GM19023 (cell line): ENCODE measurements around the gene OR4C16.

Source experiments
- ATAC-seq: cut with Tn5 transposase; IDR thresholded peaks from one replicate; pipeline ENCODE4 v1.9.1; 2021; ENCODE audit warnings: mild to moderate bottlenecking, moderate library complexity; ENCODE audit not compliant: unreplicated experiment

OR4C16 gene, protein sequence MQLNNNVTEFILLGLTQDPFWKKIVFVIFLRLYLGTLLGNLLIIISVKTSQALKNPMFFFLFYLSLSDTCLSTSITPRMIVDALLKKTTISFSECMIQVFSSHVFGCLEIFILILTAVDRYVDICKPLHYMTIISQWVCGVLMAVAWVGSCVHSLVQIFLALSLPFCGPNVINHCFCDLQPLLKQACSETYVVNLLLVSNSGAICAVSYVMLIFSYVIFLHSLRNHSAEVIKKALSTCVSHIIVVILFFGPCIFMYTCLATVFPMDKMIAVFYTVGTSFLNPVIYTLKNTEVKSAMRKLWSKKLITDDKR

GRCh38 chr11:55571828-55572227, at the start of gene OR4C16:
TSS of gene OR4C16 (plus strand) at chr11:55572128. CDS start at chr11:55572128, 0 bp downstream.
- ATAC-seq = no peak

- no peak for ATAC-seq
Measured at GRCh38 chr11:55554169-55554568, 17.8 kb upstream of the OR4C16 start, which contains the start of gene OR4C15. TSS of gene OR4C15 (plus strand) at chr11:55554469. CDS start at chr11:55554469, 0 bp downstream.

DNA sequence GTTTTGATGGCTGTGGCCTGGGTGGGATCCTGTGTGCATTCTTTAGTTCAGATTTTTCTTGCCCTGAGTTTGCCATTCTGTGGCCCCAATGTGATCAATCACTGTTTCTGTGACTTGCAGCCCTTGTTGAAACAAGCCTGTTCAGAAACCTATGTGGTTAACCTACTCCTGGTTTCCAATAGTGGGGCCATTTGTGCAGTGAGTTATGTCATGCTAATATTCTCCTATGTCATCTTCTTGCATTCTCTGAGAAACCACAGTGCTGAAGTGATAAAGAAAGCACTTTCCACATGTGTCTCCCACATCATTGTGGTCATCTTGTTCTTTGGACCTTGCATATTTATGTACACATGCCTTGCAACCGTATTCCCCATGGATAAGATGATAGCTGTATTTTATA, 620 bp downstream of the OR4C16 start:
- peak; percentile 78 for ATAC-seq

DNA sequence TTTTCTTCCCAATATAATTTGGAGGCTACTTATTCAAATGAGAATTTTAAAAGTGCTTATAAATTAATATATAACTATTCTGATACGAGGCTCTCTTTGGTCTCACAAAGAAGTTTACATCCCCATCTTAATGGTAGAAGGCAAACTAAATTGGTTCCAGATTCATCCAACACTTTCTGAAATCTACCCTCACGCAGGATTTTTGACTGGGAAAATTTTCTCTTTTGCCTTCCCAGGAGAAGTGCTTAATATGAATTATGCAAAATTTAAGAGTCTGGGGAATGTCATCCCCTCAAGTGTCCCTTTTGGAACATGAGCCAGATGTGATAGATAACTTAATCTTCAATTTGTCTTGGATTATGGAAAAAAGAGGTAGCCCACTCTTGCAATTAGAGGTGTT, 35.6 kb downstream of the OR4C16 start, which contains the start of gene OR4C11:
OR4C11 (minus strand) TSS at position 101 of the 400 bp plus-strand sequence. CDS start 3,272 bp downstream, outside the sequence.
- ATAC-seq = no peak
